ENCODE results near the gene ATG16L2. TPM values are rescaled to one million over a fixed set of nuclear protein-coding genes. Genes with fewer than 3 reads are reported as not detected.

The ATG16L2 gene
- total and polyA plus RNA-seq, 10 of the 15 experiments (the other 5 are each of a cell fraction or from before 2014, with no cell fraction given) = 1.9 to 67.7 (median 30.4) TPM

DNA sequence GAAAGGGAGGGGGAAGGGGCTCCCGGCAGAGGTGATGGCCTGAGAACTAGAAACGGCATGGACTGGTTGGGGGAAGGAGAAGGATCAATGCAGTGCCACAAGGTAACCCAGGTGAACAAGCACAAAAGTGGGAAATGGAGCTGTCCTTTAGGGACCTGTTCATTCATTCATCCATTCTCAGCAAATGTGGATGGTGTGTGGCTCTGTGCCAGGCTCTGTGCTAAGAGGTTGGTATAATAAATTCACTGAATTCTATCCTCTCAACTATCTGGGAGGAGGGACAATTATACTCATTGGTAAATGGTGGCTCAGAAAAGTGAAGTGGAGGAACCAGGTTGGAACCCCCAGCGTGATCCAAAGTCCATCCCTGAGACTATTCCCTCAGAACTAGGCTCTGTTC lies 43.4 kb upstream of the ATG16L2 start:
- DNase-seq (ENCODE audit: low read depth, low spot score) (no peak), ATAC-seq (no peak), FAIRE-seq (no peak)
- TF ChIP-seq RELA (IDR thresholded peaks at IDR 0.05; ENCODE audit: borderline replicate concordance, partially characterized antibody) (no peak), ESRRA (IDR thresholded peaks at IDR 0.05; ENCODE audit: low read length) (no peak), NFYA (IDR thresholded peaks at IDR 0.05; ENCODE audit: borderline replicate concordance, low read depth, low read length) (no peak), NFXL1 (IDR thresholded peaks at IDR 0.05; ENCODE audit: borderline replicate concordance) (no peak), POLR2AphosphoS2 (IDR thresholded peaks at IDR 0.05; ENCODE audit: low read depth, low read length) (no peak), CBX5 (IDR thresholded peaks at IDR 0.05; ENCODE audit: low read depth) (no peak), CEBPZ (IDR thresholded peaks at IDR 0.05; ENCODE audit: low read depth, low read length) (no peak), SIX5 (IDR thresholded peaks at IDR 0.05; ENCODE audit: low read depth, low read length, severe bottlenecking) (no peak)
- no peaks in the 10 kb centered on the region for H4K20me1 ChIP-seq (ENCODE audit: control insufficient read depth, insufficient read depth)
- in situ Hi-C loops (cut with MboI) = no loop called here
- H3K4me3 ChIP-seq = no peak overlapping the region
- no TSS peak for BruUV-seq (replicated peaks)
- ChIA-PET CTCF (interaction anchor here (1.5 kb wide), 1 partner anchor 22 kb away, joined by 3 read pairs; no protein-coding TSS in a partner anchor), RAD21 (ENCODE audit: unreplicated experiment) (no interaction called here), POLR2A (no interaction called here), SMC1A (ENCODE audit: uncharacterized antibody, unreplicated experiment) (interaction anchor here (1.1 kb wide), 1 partner anchor 9 kb away, joined by 4 read pairs; no protein-coding TSS in a partner anchor)
- no peaks in the 10 kb centered on the region for H3K4me1 ChIP-seq (ENCODE audit: control insufficient read depth, insufficient read depth, low read length)
- intact Hi-C loops (cut with micrococcal nuclease; ENCODE audit: unreplicated experiment) = no loop called here
- no peak overlapping the region for H3K4me2 ChIP-seq (ENCODE audit: control insufficient read depth, insufficient read depth)
- H3K27me3 ChIP-seq (replicated peaks in 1 of 2; ENCODE audit: control insufficient read depth in 2 of 2, insufficient read depth in 2 of 2, low read length in 1 of 2) = no peaks in the 10 kb centered on the region
- H3K79me2 ChIP-seq (ENCODE audit: control insufficient read depth, insufficient read depth, low read length) = no peaks in the 10 kb centered on the region
- H3K9me3 ChIP-seq (replicated peaks; ENCODE audit: control insufficient read depth, insufficient read depth, low read length) = no peaks in the 10 kb centered on the region
- H3K27ac ChIP-seq (ENCODE audit: control insufficient read depth, insufficient read depth) = no peak overlapping the region
- H2AFZ ChIP-seq (ENCODE audit: control insufficient read depth, low read depth, low read length) = no peak overlapping the region
- H3K36me3 ChIP-seq (ENCODE audit: control insufficient read depth in 2 of 2, insufficient read depth in 2 of 2, low read length in 1 of 2) = no peaks in the 10 kb centered on the region
- H3K9ac ChIP-seq (ENCODE audit: control insufficient read depth, insufficient read depth, low read length) = no peak overlapping the region
- WGBS (ENCODE audit: insufficient coverage, insufficient replicate concordance, low lambda C conversion rate, missing lambda C conversion rate) = 85% methylated on average over 3 of the region's 3 CpGs
